IMR-90 (cell line): ENCODE data around the gene ZMIZ1. TPM values are rescaled to one million over a fixed set of nuclear protein-coding genes. Genes with fewer than 3 reads are reported as not detected.

Source experiments
- ATAC-seq: fragments of 200-7000 bp; cut with Tn5 transposase; 2 replicates; pipeline ENCODE4 v1.9.1; 2020; ENCODE audit warnings: low read depth, mild to moderate bottlenecking, moderate library complexity
- BruUV-seq: library from RNA; stranded (reverse); fragments of 400-500 nt; replicated peaks from 2 replicates; lab custom pipeline; 2021; lab: Mats Ljungman, UMichigan
- CTCF ChIA-PET: fragments of 300-600 bp; formaldehyde crosslinking; extraction: SDS; loops from one replicate; lab custom pipeline; 2021; ENCODE audit warnings: antibody characterized with exemption; lab: Yijun Ruan, JAX
- POLR2A ChIA-PET: fragments of 300-600 bp; sonication (Branson Sonifier 250); formaldehyde crosslinking; loops from one replicate; lab custom pipeline; 2022; ENCODE audit warnings: antibody characterized with exemption; ENCODE audit not compliant: unreplicated experiment; lab: Charles Lee
- DNase-seq: peaks from one replicate; pipeline ENCODE4 v3.0.0; 2013
- H2AFZ ChIP-seq: replicated peaks from 2 replicates; pipeline ENCODE3; 2013; ENCODE audit warnings: low read length, mild to moderate bottlenecking; ENCODE audit not compliant: poor library complexity
- H2AK5ac ChIP-seq: 2 replicates; pipeline ENCODE4 v1.6.1; 2013; ENCODE audit warnings: low read depth, low read length, inconsistent platforms
- H2AK9ac ChIP-seq: replicated peaks from 2 replicates; pipeline ENCODE3; 2013; ENCODE audit warnings: mild to moderate bottlenecking, low read depth, low read length, moderate library complexity; ENCODE audit not compliant: poor library complexity
- H2BK120ac ChIP-seq: 2 replicates; pipeline ENCODE4 v1.6.1; 2013; ENCODE audit warnings: low read depth, low read length, inconsistent platforms
- H2BK15ac ChIP-seq: 3 replicates; pipeline ENCODE4 v1.6.1; 2013; ENCODE audit warnings: low read depth, low read length, inconsistent platforms
- H2BK20ac ChIP-seq: 2 replicates; pipeline ENCODE4 v1.6.1; 2013; ENCODE audit warnings: low read depth, mild to moderate bottlenecking, inconsistent platforms, low read length, moderate library complexity
- H2BK5ac ChIP-seq: 2 replicates; pipeline ENCODE4 v1.6.1; 2013; ENCODE audit warnings: mild to moderate bottlenecking, low read depth, low read length, inconsistent platforms; ENCODE audit not compliant: poor library complexity, severe bottlenecking
- H3K14ac ChIP-seq: replicated peaks from 2 replicates; pipeline ENCODE4 v1.6.1; 2013; ENCODE audit warnings: low read depth, low read length, inconsistent platforms
- H3K18ac ChIP-seq: 2 replicates; pipeline ENCODE4 v1.6.1; 2013; ENCODE audit warnings: low read depth, low read length, control low read depth
- H3K23ac ChIP-seq: 2 replicates; pipeline ENCODE4 v1.6.1; 2013; ENCODE audit warnings: low read depth, low read length, inconsistent platforms
- H3K27ac ChIP-seq: 2 replicates; pipeline ENCODE4 v1.5.1; 2013; ENCODE audit warnings: mild to moderate bottlenecking, control low read depth, low read length; ENCODE audit not compliant: insufficient read depth
- H3K27me3 ChIP-seq: 2 replicates; pipeline ENCODE4 v1.6.1; 2013; ENCODE audit warnings: low read length; ENCODE audit not compliant: control insufficient read depth, insufficient read depth
- H3K36me3 ChIP-seq: 2 replicates; pipeline ENCODE4 v1.6.1; 2013; ENCODE audit warnings: low read length, mixed read lengths; ENCODE audit not compliant: control insufficient read depth, insufficient read depth
- H3K4ac ChIP-seq: 2 replicates; pipeline ENCODE4 v1.6.1; 2013; ENCODE audit warnings: low read depth, low read length, inconsistent platforms
- H3K4me1 ChIP-seq: 2 replicates; pipeline ENCODE4 v1.6.1; 2013; ENCODE audit warnings: low read length, mixed read lengths; ENCODE audit not compliant: control insufficient read depth, insufficient read depth
- H3K4me2 ChIP-seq: 2 replicates; pipeline ENCODE4 v1.6.1; 2013; ENCODE audit warnings: low read depth, mild to moderate bottlenecking, control low read depth, low read length, moderate library complexity
- H3K4me3 ChIP-seq: 2 replicates; pipeline ENCODE4 v1.5.1; 2013; ENCODE audit warnings: low read depth, mild to moderate bottlenecking, control low read depth, low read length, moderate library complexity; ENCODE audit not compliant: insufficient read depth
- H3K56ac ChIP-seq: 2 replicates; pipeline ENCODE4 v1.6.1; 2013; ENCODE audit warnings: low read length, inconsistent platforms; ENCODE audit not compliant: insufficient read depth; ENCODE audit errors: extremely low read depth
- H3K79me1 ChIP-seq, 2 experiments: 2 replicates each; pipeline ENCODE4 v1.6.1; 2013; ENCODE audit warnings: low read length in 2 of 2, inconsistent platforms in 1 of 2, low read depth in 1 of 2
- H3K9ac ChIP-seq: 2 replicates; pipeline ENCODE4 v1.6.1; 2013; ENCODE audit warnings: low read depth, low read length, control low read depth
- H3K9me1 ChIP-seq: 2 replicates; pipeline ENCODE4 v1.6.1; 2013; ENCODE audit warnings: low read length, inconsistent platforms; ENCODE audit not compliant: insufficient read depth
- H3K9me3 ChIP-seq: 2 replicates; pipeline ENCODE4 v1.6.1; 2013; ENCODE audit warnings: low read length; ENCODE audit not compliant: control insufficient read depth, insufficient read depth
- H4K20me1 ChIP-seq: 2 replicates; pipeline ENCODE4 v1.6.1; 2013; ENCODE audit warnings: low read length, inconsistent platforms; ENCODE audit not compliant: insufficient read depth
- H4K5ac ChIP-seq: 2 replicates; pipeline ENCODE4 v1.6.1; 2013; ENCODE audit warnings: mild to moderate bottlenecking, low read depth, low read length, control low read depth
- H4K8ac ChIP-seq, 2 experiments: 2 replicates each; pipeline ENCODE4 v1.6.1; 2013; ENCODE audit warnings: low read depth in 2 of 2, low read length in 2 of 2, control low read depth in 1 of 2, inconsistent platforms in 1 of 2
- H4K91ac ChIP-seq: 2 replicates; pipeline ENCODE4 v1.6.1; 2013; ENCODE audit warnings: low read depth, low read length, inconsistent platforms; ENCODE audit not compliant: insufficient read depth
- CEBPB ChIP-seq: IDR thresholded peaks from 2 replicates; pipeline ENCODE4 v1.6.1; 2012; ENCODE audit warnings: low read depth, low read length, improper control_type of control experiment
- POLR2A ChIP-seq: IDR thresholded peaks from 2 replicates; pipeline ENCODE4 v1.6.1; 2012; ENCODE audit warnings: mild to moderate bottlenecking, low read depth, low read length
- WGBS, 2 experiments: methylation state at CpG; one replicate each; pipeline versions ENCODE4 v1.1.5 to v1.1.7; 2013; ENCODE audit warnings: missing lambda C conversion rate in 2 of 2; ENCODE audit not compliant: insufficient read length in 1 of 2; ENCODE audit errors: extremely low coverage in 2 of 2; 5-methylcytosine and 5-hydroxymethylcytosine counted together
- dilution Hi-C: fragments of 300-500 bp; cut with HindIII; formaldehyde crosslinking; loops from one replicate; pipeline ENCODE4 v1.14.3; 2018; ENCODE audit warnings: low sequenced_read_pairs; ENCODE audit not compliant: unreplicated experiment
- in situ Hi-C: fragments of 300-500 bp; cut with MboI; formaldehyde crosslinking; loops from 3 replicates; pipeline ENCODE4 v1.14.3; 2019; ENCODE audit warnings: low sequenced_read_pairs, inconsistent platforms, mixed read lengths
- intact Hi-C: fragments of 100-400 bp; cut with micrococcal nuclease; formaldehyde crosslinking; loops from 2 replicates; pipeline ENCODE4 v1.10.0; 2022
- polyA plus RNA-seq, 3 experiments: library from polyadenylated mRNA; depleted of rRNA; stranded (reverse); fragments of >200 nt; gene quantifications; 2 replicates each; pipeline ENCODE4 v1.2.3, GENCODE V29; 2012; ENCODE audit warnings: low replicate concordance in 1 of 3
- total RNA-seq: library from RNA; depleted of rRNA; stranded (reverse); fragments of >200 nt; gene quantifications from 2 replicates; pipeline ENCODE4 v1.2.3, GENCODE V29; 2012

ZMIZ1 gene
- total and polyA plus RNA-seq, 2 of the 4 experiments (the other 2 are of a cell fraction) = 6.6 to 48.7 TPM

- H3K14ac ChIP-seq = no peak overlapping the region
- in situ Hi-C loops = no loop called here
These were observed 293.1 kb downstream of the ZMIZ1 start for GRCh38 chr10:79361726-79362397.

More at GRCh38 chr10:79361726-79362397, 293.1 kb downstream of the ZMIZ1 start:
- Histone ChIP-seq H3K56ac (no peak overlapping the region), H3K18ac (no peak overlapping the region), H4K91ac (no peak overlapping the region), H2BK15ac (no peak overlapping the region), H3K9me3 (no peaks in the 10 kb centered on the region; the same call in 1 of the 2 replicates), H3K4me1 (no peaks in the 10 kb centered on the region), H3K4me3 (no peak overlapping the region), H3K9me1 (no peaks in the 10 kb centered on the region; the same call in 1 of the 2 replicates), H2BK5ac (no peak overlapping the region), H4K20me1 (no peaks in the 10 kb centered on the region), H3K9ac (no peak overlapping the region), H2AK5ac (no peak overlapping the region), H2AFZ (no peak overlapping the region), H3K36me3 (no peaks in the 10 kb centered on the region), H3K27ac (no peak overlapping the region), H3K27me3 (no peaks in the 10 kb centered on the region), H4K5ac (no peak overlapping the region), H4K8ac (no peak overlapping the region), H3K4me2 (no peak overlapping the region), H3K23ac (no peak overlapping the region), H2AK9ac (no peak overlapping the region), H3K4ac (no peak overlapping the region), H2BK20ac (peak overlapping the region; percentile 35; the same call in 1 of the 2 replicates), H3K79me1 (no peaks in the 10 kb centered on the region), H2BK120ac (no peak overlapping the region)
- DNase-seq (no peak), ATAC-seq (no peak)
- ChIA-PET POLR2A (no interaction called here), CTCF (no interaction called here)
- dilution Hi-C loops (no loop called here), intact Hi-C loops (no loop called here)
- WGBS, 2 experiments = no CpG with 5 or more reads among the region's 4 CpGs
- TF ChIP-seq CEBPB (no peak), POLR2A (no peak)
- no TSS peak for BruUV-seq
